SK-N-SH treated with all-trans-retinoic acid at 6 μM for 48 hours (cell line): Measurements from ENCODE around the gene ISLR.
A peak's percentile ranks its signal among the peaks of the same experiment; 100 is the strongest.

ENCODE experiments used
- ATAC-seq: fragments of 200-7000 bp; cut with Tn5 transposase; 3 replicates; pipeline ENCODE4 v1.9.1; 2020; ENCODE audit warnings: mild to moderate bottlenecking, moderate library complexity
- ARNTL ChIP-seq: fragments of 450-650 bp; formaldehyde crosslinking; IDR thresholded peaks from 2 replicates; pipeline ENCODE4 v1.5.0; 2020; ENCODE audit warnings: low read depth, mild to moderate bottlenecking, moderate library complexity, borderline replicate concordance
- CREB5 ChIP-seq: fragments of 250-450 bp; sonication (Bioruptor Pico); IDR thresholded peaks from 2 replicates; pipeline ENCODE4 v1.5.1; 2020; ENCODE audit warnings: low read depth, mild to moderate bottlenecking, moderate library complexity
- CSDC2 ChIP-seq: fragments of 250-450 bp; sonication (Bioruptor Pico); IDR thresholded peaks from 2 replicates; pipeline ENCODE4 v1.5.0; 2020; ENCODE audit warnings: mild to moderate bottlenecking, moderate library complexity
- CSRNP3 ChIP-seq: fragments of 250-450 bp; sonication (Bioruptor Pico); IDR thresholded peaks from 2 replicates; pipeline ENCODE4 v1.5.1; 2021; ENCODE audit warnings: mild to moderate bottlenecking, moderate library complexity
- ESRRG ChIP-seq: fragments of 250-450 bp; sonication (Bioruptor Pico); IDR thresholded peaks from 2 replicates; pipeline ENCODE4 v1.6.1; 2021; ENCODE audit warnings: mild to moderate bottlenecking
- GLIS3 ChIP-seq: fragments of 250-450 bp; sonication (Bioruptor Pico); IDR thresholded peaks from 2 replicates; pipeline ENCODE4 v1.5.0; 2020; ENCODE audit warnings: mild to moderate bottlenecking, moderate library complexity
- ISL1 ChIP-seq: fragments of 250-450 bp; sonication (Bioruptor Pico); IDR thresholded peaks from 2 replicates; pipeline ENCODE4 v2.1.2; 2022; ENCODE audit warnings: mild to moderate bottlenecking, moderate library complexity
- OSR1 ChIP-seq: fragments of 250-450 bp; sonication (Bioruptor Pico); IDR thresholded peaks from 2 replicates; pipeline ENCODE4 v1.8.0; 2022; ENCODE audit warnings: moderate library complexity, mild to moderate bottlenecking, inconsistent platforms
- PATZ1 ChIP-seq: fragments of 250-450 bp; sonication (Bioruptor Pico); IDR thresholded peaks from 2 replicates; pipeline ENCODE4 v1.8.0; 2020; ENCODE audit warnings: mild to moderate bottlenecking, moderate library complexity, borderline replicate concordance
- PPARA ChIP-seq: fragments of 250-450 bp; sonication (Bioruptor Pico); IDR thresholded peaks from 2 replicates; pipeline ENCODE4 v1.5.0; 2020; ENCODE audit warnings: mild to moderate bottlenecking, borderline replicate concordance
- SNAI2 ChIP-seq: fragments of 250-450 bp; sonication (Bioruptor Pico); IDR thresholded peaks from 2 replicates; pipeline ENCODE4 v1.5.0; 2020; ENCODE audit warnings: mild to moderate bottlenecking, moderate library complexity
- TCF4 ChIP-seq: fragments of 250-450 bp; sonication (Bioruptor Pico); IDR thresholded peaks from 2 replicates; pipeline ENCODE4 v1.8.0; 2021; ENCODE audit warnings: mild to moderate bottlenecking, moderate library complexity, borderline replicate concordance
- TOX ChIP-seq: fragments of 250-450 bp; sonication (Bioruptor Pico); IDR thresholded peaks from 2 replicates; pipeline ENCODE4 v1.8.0; 2021; ENCODE audit warnings: mild to moderate bottlenecking, moderate library complexity, borderline replicate concordance
- ZC3H10 ChIP-seq: fragments of 250-450 bp; sonication (Bioruptor Pico); IDR thresholded peaks from 2 replicates; pipeline ENCODE4 v1.5.1; 2021; ENCODE audit warnings: mild to moderate bottlenecking, moderate library complexity
- ZFP30 ChIP-seq: fragments of 450-650 bp; formaldehyde crosslinking; IDR thresholded peaks from 2 replicates; pipeline ENCODE4 v1.5.0; 2022; ENCODE audit warnings: mild to moderate bottlenecking, moderate library complexity
- ZNF565 ChIP-seq: fragments of 450-650 bp; formaldehyde crosslinking; conservative IDR thresholded peaks from 2 replicates; pipeline ENCODE4 v1.5.0; 2020; ENCODE audit warnings: low read depth, mild to moderate bottlenecking, moderate library complexity
- ZNF8 ChIP-seq: fragments of 450-650 bp; formaldehyde crosslinking; IDR thresholded peaks from 2 replicates; pipeline ENCODE4 v1.5.0; 2020; ENCODE audit warnings: mild to moderate bottlenecking, moderate library complexity
- TF ChIP-seq, protein P1 (sequence below): fragments of 250-450 bp; sonication (Bioruptor Pico); IDR thresholded peaks from 2 replicates; pipeline ENCODE4 v1.8.0; 2021; ENCODE audit warnings: low read depth, mild to moderate bottlenecking, moderate library complexity, borderline replicate concordance
- TF ChIP-seq, protein P2 (sequence below): fragments of 250-450 bp; sonication (Bioruptor Pico); IDR thresholded peaks from 2 replicates; pipeline ENCODE4 v1.5.0; 2020; ENCODE audit warnings: mild to moderate bottlenecking, moderate library complexity

ISLR gene

GRCh38 chr15:74217907-74218885 lies 44.7 kb downstream of the ISLR start:
- no peak for ATAC-seq
- no peak for TF ChIP-seq PPARA (CRISPR knock-in tag)
- TF ChIP-seq CSDC2 (CRISPR knock-in tag): no peak
- TF ChIP-seq SNAI2 (CRISPR knock-in tag): no peak
- TF ChIP-seq ZNF565: no peak
- TF ChIP-seq TCF4 (CRISPR knock-in tag): no peak
- TF ChIP-seq CREB5 (CRISPR knock-in tag): no peak
- no peak for TF ChIP-seq ZC3H10 (CRISPR knock-in tag)
- TF ChIP-seq GLIS3 (CRISPR knock-in tag): no peak
- TF ChIP-seq, protein P1, sequence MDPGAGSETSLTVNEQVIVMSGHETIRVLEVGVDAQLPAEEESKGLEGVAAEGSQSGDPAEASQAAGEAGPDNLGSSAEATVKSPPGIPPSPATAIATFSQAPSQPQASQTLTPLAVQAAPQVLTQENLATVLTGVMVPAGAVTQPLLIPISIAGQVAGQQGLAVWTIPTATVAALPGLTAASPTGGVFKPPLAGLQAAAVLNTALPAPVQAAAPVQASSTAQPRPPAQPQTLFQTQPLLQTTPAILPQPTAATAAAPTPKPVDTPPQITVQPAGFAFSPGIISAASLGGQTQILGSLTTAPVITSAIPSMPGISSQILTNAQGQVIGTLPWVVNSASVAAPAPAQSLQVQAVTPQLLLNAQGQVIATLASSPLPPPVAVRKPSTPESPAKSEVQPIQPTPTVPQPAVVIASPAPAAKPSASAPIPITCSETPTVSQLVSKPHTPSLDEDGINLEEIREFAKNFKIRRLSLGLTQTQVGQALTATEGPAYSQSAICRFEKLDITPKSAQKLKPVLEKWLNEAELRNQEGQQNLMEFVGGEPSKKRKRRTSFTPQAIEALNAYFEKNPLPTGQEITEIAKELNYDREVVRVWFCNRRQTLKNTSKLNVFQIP (CRISPR knock-in tag): no peak
- no peak for TF ChIP-seq ESRRG (CRISPR knock-in tag)
- no peak for TF ChIP-seq CSRNP3 (CRISPR knock-in tag)
- TF ChIP-seq ZFP30 (CRISPR knock-in tag): no peak
- TF ChIP-seq ARNTL (CRISPR knock-in tag): no peak
- TF ChIP-seq TOX: no peak

DNA sequence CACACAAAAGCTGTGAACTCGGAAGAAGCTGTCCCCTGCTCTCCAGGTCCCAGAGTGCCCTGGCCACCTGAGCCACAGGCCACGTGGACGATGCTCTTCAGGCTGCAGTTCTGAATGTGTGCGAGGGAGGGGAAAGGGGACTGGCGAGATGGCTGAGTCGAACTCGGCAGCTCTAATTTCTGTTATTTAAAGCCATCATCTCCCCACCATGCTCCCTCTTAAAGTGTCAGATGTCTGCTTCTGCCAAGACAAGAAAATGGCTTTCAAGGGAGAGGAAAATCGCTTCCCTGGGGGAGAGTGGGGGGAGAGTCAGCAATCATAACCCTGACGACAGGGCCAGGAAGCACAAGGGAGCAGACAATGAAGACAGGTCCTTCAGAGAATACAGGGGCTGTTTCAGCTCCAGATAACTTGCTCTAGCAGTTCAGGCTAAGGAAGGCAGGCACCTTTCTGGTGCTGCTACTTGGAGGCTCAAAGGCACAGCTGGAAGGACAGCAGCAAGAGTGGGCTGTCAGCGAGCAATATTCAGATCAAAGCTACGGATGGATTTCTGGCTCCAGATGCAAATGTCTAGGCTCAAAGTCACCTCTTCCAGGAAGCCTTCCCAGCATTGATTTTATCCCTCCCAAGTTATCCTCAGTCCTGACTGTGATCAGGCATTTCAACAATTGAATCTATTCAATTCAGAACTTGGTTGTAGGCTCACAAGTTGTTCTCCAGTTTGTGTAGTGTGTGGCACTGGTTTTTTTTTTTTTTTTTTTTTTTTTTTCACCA lies 47.2 kb downstream of the ISLR start:
- no peak for ATAC-seq

GRCh38 chr15:74221399-74222239 lies 48.1 kb downstream of the ISLR start:
- TF ChIP-seq GLIS3 (CRISPR knock-in tag) (no peak), ARNTL (CRISPR knock-in tag) (no peak), PATZ1 (CRISPR knock-in tag) (no peak), ZFP30 (CRISPR knock-in tag) (no peak), CSDC2 (CRISPR knock-in tag) (no peak), ZNF565 (no peak), OSR1 (CRISPR knock-in tag) (no peak), ISL1 (CRISPR knock-in tag) (no peak), ESRRG (CRISPR knock-in tag) (no peak), ZC3H10 (CRISPR knock-in tag) (no peak)
- TF ChIP-seq, protein P2, sequence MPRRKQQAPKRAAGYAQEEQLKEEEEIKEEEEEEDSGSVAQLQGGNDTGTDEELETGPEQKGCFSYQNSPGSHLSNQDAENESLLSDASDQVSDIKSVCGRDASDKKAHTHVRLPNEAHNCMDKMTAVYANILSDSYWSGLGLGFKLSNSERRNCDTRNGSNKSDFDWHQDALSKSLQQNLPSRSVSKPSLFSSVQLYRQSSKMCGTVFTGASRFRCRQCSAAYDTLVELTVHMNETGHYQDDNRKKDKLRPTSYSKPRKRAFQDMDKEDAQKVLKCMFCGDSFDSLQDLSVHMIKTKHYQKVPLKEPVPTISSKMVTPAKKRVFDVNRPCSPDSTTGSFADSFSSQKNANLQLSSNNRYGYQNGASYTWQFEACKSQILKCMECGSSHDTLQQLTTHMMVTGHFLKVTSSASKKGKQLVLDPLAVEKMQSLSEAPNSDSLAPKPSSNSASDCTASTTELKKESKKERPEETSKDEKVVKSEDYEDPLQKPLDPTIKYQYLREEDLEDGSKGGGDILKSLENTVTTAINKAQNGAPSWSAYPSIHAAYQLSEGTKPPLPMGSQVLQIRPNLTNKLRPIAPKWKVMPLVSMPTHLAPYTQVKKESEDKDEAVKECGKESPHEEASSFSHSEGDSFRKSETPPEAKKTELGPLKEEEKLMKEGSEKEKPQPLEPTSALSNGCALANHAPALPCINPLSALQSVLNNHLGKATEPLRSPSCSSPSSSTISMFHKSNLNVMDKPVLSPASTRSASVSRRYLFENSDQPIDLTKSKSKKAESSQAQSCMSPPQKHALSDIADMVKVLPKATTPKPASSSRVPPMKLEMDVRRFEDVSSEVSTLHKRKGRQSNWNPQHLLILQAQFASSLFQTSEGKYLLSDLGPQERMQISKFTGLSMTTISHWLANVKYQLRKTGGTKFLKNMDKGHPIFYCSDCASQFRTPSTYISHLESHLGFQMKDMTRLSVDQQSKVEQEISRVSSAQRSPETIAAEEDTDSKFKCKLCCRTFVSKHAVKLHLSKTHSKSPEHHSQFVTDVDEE (CRISPR knock-in tag): no peak
- ATAC-seq: peak; percentile 2; the same call in 1 of the 3 replicates

More for the DNA sequence above, 47.2 kb downstream of the ISLR start:
- TF ChIP-seq ZNF8 (CRISPR knock-in tag) (no peak), CREB5 (CRISPR knock-in tag) (no peak), ISL1 (CRISPR knock-in tag) (no peak)
